Mucosa of stomach (tissue), 1 donor: ENCODE measurements around the gene TPM2.

Experiments
- H3K27me3 ChIP-seq: one replicate; pipeline ENCODE4 v1.7.0; 2013; ENCODE audit warnings: mild to moderate bottlenecking, low read length; ENCODE audit not compliant: control insufficient read depth, insufficient read depth
- H3K36me3 ChIP-seq: one replicate; pipeline ENCODE4 v1.7.0; 2013; ENCODE audit warnings: low read length; ENCODE audit not compliant: control insufficient read depth, insufficient read depth
- H3K4me1 ChIP-seq: one replicate; pipeline ENCODE4 v1.7.0; 2013; ENCODE audit warnings: mild to moderate bottlenecking, low read length; ENCODE audit not compliant: control insufficient read depth, insufficient read depth
- H3K4me3 ChIP-seq: one replicate; pipeline ENCODE4 v1.7.0; 2013; ENCODE audit warnings: low read length
- H3K9ac ChIP-seq: one replicate; pipeline ENCODE4 v1.7.0; 2013; ENCODE audit warnings: mild to moderate bottlenecking, low read length, moderate library complexity
- H3K9me3 ChIP-seq: one replicate; pipeline ENCODE4 v1.7.0; 2013; ENCODE audit warnings: mild to moderate bottlenecking, low read length, moderate library complexity; ENCODE audit not compliant: control insufficient read depth
- donor health status: Pancreatic carcinoma.

Gene TPM2

DNA sequence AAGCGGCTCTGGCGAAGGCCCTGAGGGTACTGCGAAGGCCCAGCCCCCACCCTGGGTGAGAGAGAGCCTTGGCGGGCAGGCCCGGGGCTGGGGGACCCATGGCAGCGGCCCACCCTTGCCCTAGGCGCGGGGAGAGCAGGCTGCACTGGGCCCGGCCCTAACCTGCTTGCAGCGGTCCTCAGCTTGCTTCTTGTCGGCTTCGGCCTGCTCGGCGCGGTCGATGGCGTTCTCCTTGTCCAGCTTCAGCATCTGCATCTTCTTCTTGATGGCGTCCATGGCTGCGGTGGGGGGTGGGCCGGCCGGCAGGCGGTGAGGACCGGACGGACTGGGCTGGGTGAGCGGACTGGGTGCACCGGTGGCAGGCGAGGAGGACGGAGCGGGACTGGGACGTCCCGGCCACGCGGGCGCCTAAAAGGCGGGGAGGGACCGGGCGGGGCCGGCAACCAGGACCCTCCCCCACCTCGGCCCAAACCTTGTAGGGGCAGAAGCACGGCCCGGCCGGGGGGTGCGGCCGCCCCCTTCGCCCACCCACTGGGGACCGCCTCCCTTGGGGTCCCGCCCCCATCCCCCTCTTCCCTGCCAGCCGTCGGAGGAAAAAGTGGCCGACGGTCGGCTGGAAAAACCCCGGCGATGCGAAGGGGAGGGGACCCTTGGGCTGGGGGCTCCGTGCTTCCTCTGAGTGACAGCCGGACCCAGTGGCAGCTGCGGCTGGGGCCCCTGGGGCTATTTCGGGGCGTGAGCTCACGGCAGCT, at the start of gene TPM2:
TSS of gene TPM2 (minus strand) at position 384 of the 752 bp plus-strand sequence. CDS start at position 276, 108 bp downstream.
- peak within 1 kb of the TSS; percentile 87 for H3K9ac ChIP-seq
- no peaks in the 10 kb centered on the region for H3K9me3 ChIP-seq
- H3K36me3 ChIP-seq = no peaks in the 10 kb centered on the region
- no peaks in the 10 kb centered on the region for H3K27me3 ChIP-seq
- peaks cover 21% of the 10 kb centered on the region for H3K4me1 ChIP-seq
- H3K4me3 ChIP-seq = peak within 1 kb of the TSS; percentile 46

DNA sequence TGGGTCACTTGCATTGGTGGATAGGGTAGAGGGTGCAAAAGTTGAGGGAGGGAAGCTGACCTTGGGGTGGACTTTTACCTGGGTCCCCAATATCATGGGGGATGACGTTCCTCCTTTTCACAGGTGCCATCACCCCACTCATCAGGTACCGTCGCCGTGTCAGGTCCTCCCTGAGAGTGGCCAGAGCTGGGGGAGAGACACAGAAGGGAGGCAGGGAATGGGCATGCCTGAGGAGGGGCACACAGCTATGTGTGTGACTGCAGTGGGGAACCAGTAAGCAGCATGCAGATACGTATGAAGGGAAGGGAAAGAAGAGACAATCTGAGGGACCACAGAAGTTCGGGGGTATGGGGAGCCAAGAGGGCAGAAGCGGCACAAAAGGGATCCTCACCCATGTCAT, 49.2 kb upstream of the TPM2 start:
- H3K4me3 ChIP-seq = no peak overlapping the region
- H3K9ac ChIP-seq = no peak overlapping the region
- H3K27me3 ChIP-seq = no peaks in the 10 kb centered on the region
- no peaks in the 10 kb centered on the region for H3K9me3 ChIP-seq
- peaks cover 3% of the 10 kb centered on the region for H3K4me1 ChIP-seq
- H3K36me3 ChIP-seq = peaks cover 38% of the 10 kb centered on the region

DNA sequence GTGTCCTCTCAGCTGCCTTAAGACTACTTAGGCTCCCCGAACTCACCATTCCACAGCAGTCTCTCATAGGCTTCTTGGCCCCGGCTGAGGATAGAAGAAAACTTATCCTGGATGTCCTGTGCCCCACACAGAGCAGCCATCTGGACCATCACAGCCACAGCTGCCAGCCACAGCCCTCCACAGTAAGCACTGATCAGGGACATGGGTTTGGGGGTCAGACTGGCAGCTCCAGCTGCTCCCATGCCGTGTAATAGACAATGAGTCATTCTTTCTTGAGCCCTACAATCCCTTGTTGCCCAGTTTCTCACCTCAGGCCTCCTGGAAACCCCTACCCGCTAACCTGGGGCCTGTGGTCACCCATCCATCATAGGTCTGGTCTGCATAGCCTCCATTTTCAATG, 48.5 kb upstream of the TPM2 start:
- H3K9me3 ChIP-seq = no peaks in the 10 kb centered on the region
- no peaks in the 10 kb centered on the region for H3K27me3 ChIP-seq
- H3K9ac ChIP-seq = no peak overlapping the region
- H3K4me1 ChIP-seq = peaks cover 10% of the 10 kb centered on the region
- H3K36me3 ChIP-seq = peaks cover 38% of the 10 kb centered on the region
- no peak overlapping the region for H3K4me3 ChIP-seq

DNA sequence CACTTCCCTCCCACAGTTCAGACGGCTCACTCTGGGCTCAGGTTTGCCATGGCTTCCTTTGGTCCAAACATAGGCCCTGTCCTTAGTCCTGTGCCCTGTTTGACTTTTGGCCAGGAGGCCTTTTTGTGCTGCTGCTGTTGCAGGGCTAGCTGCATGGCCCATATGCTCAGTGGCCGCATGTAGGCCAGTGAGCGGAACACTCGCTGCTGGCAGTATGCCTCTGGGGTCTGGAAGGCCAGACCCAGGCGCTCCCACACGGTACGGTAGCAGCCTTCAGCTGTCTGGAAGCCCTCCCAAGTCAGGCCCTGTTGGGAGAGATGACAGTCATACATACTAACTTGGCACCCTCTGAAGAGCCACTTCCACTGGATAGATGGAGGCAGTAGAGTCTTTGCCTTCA, 47.4 kb upstream of the TPM2 start:
- Histone ChIP-seq H3K27me3 (no peaks in the 10 kb centered on the region), H3K4me3 (no peak overlapping the region), H3K36me3 (peaks cover 33% of the 10 kb centered on the region)

DNA sequence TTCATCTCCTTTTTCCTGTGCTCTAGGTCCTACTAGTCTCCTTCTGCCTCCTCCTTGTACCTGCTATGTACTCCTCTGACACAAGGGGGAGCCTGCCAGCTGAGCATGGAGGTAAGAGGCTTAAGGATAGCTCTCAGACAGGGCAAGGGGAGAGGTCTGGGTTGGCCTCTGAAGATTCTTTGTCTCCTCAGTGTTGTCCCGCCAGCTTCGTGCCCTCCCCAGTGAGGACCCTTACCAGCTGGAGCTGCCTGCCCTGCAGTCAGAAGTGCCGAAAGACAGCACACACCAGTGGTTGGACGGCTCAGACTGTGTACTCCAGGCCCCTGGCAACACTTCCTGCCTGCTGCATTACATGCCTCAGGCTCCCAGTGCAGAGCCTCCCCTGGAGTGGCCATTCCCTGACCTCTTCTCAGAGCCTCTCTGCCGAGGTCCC, 46.5 kb upstream of the TPM2 start:
- H3K4me1 ChIP-seq = peaks cover 14% of the 10 kb centered on the region
- H3K9ac ChIP-seq = no peak overlapping the region
- H3K9me3 ChIP-seq = no peaks in the 10 kb centered on the region
- no peaks in the 10 kb centered on the region for H3K27me3 ChIP-seq
- peaks cover 29% of the 10 kb centered on the region for H3K36me3 ChIP-seq
- no peak overlapping the region for H3K4me3 ChIP-seq

More for the DNA sequence above, 47.4 kb upstream of the TPM2 start:
- H3K9ac ChIP-seq = no peak overlapping the region
- no peaks in the 10 kb centered on the region for H3K9me3 ChIP-seq
- peaks cover 14% of the 10 kb centered on the region for H3K4me1 ChIP-seq

DNA sequence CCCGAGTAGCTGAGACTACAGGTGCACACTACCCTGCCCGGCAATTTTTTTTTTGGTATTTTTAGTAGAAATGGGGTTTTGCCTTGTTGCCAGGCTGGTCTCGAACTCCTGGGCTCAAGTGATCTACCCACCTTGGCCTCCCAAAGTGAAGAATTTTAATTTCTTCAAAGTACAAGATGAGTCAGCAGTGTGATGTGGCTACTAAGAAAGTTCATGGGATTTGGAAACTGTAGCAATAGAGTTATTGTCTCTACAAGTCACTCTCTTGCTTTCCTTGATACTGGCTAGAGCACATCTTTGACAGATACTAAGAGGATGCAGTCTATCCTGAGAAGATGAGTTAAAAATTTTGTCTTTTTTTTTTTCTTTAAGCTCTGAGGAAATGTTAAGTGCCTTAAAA, 44.4 kb upstream of the TPM2 start:
- Histone ChIP-seq H3K27me3 (no peaks in the 10 kb centered on the region), H3K4me3 (no peak overlapping the region), H3K4me1 (peaks cover 34% of the 10 kb centered on the region), H3K9ac (no peak overlapping the region), H3K36me3 (peaks cover 25% of the 10 kb centered on the region), H3K9me3 (no peaks in the 10 kb centered on the region)

DNA sequence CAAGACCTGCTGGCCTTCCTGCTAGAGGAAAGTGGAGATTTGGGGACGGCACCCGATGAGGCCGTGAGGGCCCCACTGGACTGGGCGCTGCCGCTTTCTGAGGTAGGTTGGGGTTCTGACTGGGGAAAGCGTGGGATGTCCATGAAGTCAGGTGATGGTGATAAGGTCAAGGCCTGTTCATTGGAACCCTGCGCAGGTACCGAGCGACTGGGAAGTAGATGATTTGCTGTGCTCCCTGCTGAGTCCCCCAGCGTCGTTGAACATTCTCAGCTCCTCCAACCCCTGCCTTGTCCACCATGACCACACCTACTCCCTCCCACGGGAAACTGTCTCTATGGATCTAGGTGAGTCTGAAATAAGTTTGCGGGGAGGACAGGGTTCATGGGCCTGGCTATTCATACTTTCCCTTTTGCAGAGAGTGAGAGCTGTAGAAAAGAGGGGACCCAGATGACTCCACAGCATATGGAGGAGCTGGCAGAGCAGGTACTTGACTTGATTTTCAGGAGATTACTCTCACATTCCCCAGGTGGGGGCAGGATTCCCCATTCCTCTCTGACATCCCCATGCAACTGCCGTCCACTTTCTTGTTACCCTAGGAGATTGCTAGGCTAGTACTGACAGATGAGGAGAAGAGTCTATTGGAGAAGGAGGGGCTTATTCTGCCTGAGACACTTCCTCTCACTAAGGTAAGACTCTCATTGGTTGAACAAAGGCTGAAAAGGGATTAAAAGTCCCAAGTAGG, 43.2 kb upstream of the TPM2 start:
- Histone ChIP-seq H3K4me3 (peak overlapping the region; percentile 91), H3K9ac (peak overlapping the region; percentile 77), H3K36me3 (peaks cover 17% of the 10 kb centered on the region), H3K9me3 (no peaks in the 10 kb centered on the region), H3K27me3 (no peaks in the 10 kb centered on the region), H3K4me1 (peaks cover 42% of the 10 kb centered on the region)

DNA sequence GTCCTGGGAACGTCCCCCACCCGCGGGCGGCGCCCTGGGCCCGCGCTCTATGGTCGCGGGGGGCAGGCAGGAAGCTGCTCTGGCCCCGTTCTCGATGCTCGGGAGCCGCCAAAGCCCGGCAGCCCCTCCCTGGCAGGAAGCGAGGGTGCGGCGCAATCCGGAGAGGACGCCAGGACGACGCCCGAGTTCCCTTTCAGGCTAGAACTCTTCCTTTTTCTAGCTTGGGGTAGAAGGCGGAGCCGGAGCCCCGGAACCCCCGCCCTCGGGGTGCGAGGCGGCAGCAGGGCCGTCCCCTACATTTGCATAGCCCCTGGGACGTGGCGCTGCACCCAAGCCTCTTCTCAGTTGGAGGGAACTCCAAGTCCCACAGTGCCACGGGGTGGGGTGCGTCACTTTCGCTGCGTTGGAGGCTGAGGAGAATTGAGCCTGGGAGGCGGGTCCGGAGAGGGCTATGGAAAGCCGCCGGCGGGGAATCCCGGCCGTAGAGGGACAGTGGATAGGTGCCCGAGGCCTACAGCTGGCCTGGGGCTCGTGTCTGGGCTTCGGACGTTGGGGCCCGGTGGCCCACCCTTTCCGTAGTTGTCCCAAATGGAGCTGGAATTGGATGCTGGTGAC, 42.6 kb upstream of the TPM2 start, which contains the start of the genes CREB3 and TLN1:
TSS of gene CREB3 (plus strand) at position 482 of the 615 bp plus-strand sequence. CDS start at position 589, 107 bp downstream.
TSS of gene TLN1 (minus strand) at position 11 of the 615 bp plus-strand sequence. CDS start 6,501 bp downstream, outside the sequence.
- Histone ChIP-seq H3K4me3 (peak within 1 kb of the TSS; percentile 91), H3K4me1 (peaks cover 49% of the 10 kb centered on the region), H3K27me3 (no peaks in the 10 kb centered on the region)

DNA sequence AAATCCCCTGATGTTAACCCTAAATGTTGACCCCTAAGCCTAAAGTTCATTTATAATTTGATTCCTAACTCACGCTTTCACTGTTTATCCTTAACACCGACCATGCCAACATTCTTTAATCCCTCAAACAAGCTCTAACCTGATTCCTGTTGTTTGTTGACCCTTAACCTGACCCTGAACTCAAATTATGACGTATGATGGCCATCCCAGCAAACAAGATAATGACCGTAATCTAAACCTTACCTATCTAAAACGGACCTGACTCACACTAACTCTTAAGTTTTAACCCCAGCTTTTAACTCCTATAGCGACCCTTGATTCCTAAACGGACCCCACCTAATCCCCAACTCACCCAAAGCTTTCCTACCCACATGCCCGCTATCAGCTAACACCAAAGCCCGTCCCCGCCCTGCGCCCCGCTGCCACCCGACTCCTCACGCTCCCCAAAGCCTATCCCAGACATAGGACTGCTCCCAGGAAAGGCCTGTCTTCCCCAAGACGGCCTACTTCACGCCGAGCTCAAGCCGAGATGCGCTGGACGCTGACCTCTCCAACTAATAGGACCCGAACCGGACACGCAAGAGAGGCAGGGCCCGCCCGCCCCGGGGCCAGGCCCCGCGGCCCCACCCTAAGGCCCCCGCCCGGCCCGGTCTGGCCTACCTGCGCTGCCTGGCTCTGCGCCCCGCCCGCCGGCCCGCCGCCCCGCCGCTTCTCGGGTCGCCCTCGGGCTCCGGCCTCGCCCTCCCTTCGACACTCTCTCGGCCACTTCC, 41.9 kb upstream of the TPM2 start:
- Histone ChIP-seq H3K9ac (peak overlapping the region; percentile 77), H3K4me1 (peaks cover 54% of the 10 kb centered on the region)

More for the DNA sequence above, 42.6 kb upstream of the TPM2 start, which contains the start of the genes CREB3 and TLN1:
- peaks cover 10% of the 10 kb centered on the region for H3K36me3 ChIP-seq
- peak within 1 kb of the TSS; percentile 77 for H3K9ac ChIP-seq
- H3K9me3 ChIP-seq = no peaks in the 10 kb centered on the region

DNA sequence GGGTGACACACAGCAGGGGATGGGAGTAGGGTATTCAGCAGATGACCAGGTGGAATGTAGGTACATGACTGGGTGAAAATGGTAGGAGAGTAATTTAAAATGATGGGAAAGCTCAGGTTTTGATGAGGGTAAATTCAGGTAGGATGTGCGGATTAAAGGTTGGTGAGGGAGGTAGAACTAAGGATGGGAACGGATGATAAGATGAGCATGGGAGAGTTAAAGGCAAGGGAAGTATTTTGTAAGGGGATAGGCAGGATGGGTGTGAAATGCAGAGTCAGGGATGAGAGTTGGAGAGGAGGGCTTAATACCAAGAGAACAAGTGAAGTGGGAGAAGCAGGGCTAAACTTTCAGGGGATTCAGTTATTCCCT, 40.7 kb upstream of the TPM2 start:
- Histone ChIP-seq H3K9ac (peak overlapping the region; percentile 77), H3K9me3 (no peaks in the 10 kb centered on the region), H3K4me1 (peaks cover 58% of the 10 kb centered on the region), H3K36me3 (peaks cover 3% of the 10 kb centered on the region), H3K27me3 (no peaks in the 10 kb centered on the region), H3K4me3 (peak overlapping the region; percentile 27)

More for the DNA sequence above, 41.9 kb upstream of the TPM2 start:
- Histone ChIP-seq H3K27me3 (no peaks in the 10 kb centered on the region), H3K9me3 (no peaks in the 10 kb centered on the region), H3K36me3 (peaks cover 5% of the 10 kb centered on the region), H3K4me3 (peak overlapping the region; percentile 52)

DNA sequence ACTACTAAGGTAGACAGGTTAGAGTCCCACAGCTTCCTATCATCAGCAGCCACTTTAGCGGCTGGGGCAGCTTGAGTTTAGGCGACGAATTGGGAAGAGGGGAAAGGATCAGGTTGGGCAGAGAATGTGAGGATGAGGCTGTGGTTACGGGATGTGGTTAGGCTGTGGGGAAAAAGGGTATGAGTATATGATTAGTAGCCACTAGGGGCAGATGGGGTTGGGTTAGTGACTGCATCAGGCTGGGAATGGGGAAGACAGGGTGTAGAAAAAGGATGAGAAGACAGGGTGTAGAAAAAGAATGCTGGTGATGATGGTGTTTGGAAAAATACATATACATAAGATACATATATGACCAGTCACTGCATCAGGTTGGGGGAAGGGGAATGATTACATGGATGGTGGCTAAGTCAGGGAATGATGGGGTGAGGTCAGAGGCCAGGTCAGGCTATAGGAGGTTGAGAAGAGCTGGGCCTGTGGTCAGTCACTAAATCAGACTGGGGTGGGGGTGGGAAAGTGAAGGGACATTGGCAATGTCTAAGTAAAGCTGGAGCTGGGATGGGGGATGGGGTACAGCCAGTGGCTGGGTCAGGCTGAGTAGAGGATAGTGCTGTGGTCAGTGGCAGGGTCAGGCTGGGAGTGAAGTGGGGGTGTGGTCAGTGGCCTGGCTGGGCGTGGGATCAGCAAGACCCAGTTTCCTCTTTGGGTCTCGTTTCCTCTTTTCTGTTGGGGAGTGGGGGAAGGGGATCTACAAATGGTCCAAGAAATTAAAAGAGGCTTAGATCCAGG, 40.2 kb upstream of the TPM2 start:
- H3K9ac ChIP-seq = peak overlapping the region; percentile 77
- no peaks in the 10 kb centered on the region for H3K27me3 ChIP-seq
- H3K4me1 ChIP-seq = peaks cover 58% of the 10 kb centered on the region
- peaks cover 6% of the 10 kb centered on the region for H3K36me3 ChIP-seq
- no peaks in the 10 kb centered on the region for H3K9me3 ChIP-seq
- H3K4me3 ChIP-seq = peak overlapping the region; percentile 27
